ENCODE data around the gene PDE4DIP. TPM values are rescaled to one million over a fixed set of nuclear protein-coding genes. Genes with fewer than 3 reads are reported as not detected.

PDE4DIP gene
- 6.2 to 7.2 TPM (median 6.7 TPM) in 5 replicates for total RNA-seq (2022; extraction: Qiagen RNA extraction; ENCODE audit: low read depth)

DNA sequence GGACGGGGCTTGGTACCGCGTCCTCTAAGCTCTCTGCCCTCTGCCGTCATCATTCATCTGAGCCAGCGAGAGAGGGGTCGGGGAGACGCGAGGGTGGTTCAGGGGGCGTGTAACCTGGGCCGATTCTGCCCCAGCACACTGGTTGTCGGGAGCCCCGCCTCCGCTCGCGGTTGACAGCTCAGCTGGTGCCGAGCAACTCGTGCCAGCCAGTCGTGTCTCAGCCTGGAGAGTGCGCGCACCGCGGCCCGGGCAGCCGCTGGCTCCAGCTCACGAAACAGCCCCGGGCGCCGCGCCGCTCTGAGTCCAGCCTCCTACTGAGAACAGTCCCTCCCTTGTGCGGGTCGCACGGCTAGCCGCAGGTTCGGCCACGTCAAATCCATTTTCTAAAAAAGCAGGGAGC lies at the start of gene PDE4DIP:
Gene PDE4DIP (plus strand): TSS at position 209 of the 400 bp plus-strand sequence. CDS start 347 bp downstream, outside the sequence.

Other genes starting within 250 kb of the PDE4DIP start
- 10.9 to 15.4 TPM (median 14.8 TPM) in 5 replicates for gene NBPF14, start 248.4 kb upstream of the PDE4DIP start, total RNA-seq (2022; extraction: Qiagen RNA extraction; ENCODE audit: low read depth)
- 0.22 to 1.0 TPM (median 0.85 TPM) in 3 of 5 replicates, not detected in the others for gene NUDT4B, start 95.7 kb upstream of the PDE4DIP start, total RNA-seq (2022; extraction: Qiagen RNA extraction; ENCODE audit: low read depth)

Measured in A549 treated with CpdA at 1 μM for 4 hours (cell line).